ENCODE data around the gene SERTAD1. TPM values are rescaled to one million over a fixed set of nuclear protein-coding genes. Genes with fewer than 3 reads are reported as not detected.
A peak's percentile ranks its signal among the peaks of the same experiment; 100 is the strongest.

SERTAD1 gene
- polyA plus RNA-seq, 1 experiment: 21.9 TPM

DNA sequence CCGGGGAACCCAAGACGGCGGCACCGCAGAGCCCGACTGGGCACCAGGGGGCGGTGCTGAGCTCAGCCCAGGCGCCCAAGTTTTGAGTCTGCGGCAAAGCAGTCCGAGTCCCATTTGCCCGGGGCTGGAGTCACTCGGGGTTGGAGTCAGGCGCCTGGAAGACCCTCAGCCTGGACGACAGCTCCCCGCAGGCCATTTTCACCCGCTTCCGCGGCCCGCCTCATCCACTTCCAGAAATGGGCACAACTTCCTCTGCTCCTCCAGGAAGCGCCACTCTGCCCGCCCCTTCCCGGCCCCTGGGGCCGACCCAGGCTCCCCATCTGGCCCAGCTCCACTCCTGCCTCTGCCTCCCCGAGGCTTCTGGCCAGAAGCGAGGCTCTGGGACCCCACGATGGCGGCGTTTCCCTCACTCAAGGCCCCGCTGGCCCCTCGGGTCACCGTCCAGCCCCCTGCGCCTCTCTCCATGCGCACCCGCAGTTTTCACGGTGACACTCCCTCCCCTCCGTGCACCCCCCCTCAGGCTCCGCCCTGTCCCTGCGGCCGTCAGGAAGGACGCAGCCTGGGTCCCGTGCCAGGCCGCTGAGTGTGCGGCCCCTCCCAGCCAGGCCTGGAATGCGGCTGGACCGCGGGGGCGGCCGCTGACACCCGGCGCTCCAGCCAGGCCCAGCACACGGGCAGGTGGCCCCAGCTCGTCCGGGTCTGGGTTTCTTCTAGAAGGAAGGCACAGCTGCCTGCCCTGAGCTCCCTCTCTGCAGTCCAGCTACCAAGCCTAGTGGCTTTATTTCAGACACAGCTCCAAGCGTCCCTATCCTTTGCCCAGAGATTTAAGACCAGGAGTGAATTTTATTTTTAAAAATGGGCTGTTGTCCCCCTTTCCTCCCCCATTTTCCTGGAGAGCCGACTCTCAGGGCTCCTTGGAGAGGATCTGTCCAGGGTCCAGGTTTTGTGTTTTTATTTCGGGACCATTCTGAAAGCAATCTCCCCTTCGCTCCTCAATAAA is 4.7 kb downstream of the SERTAD1 start:
- ChIA-PET POLR2A (interaction anchor here (0.6 to 1.0 kb wide), 4 partner anchors 13 to 222 kb away, joined by 3 to 20 read pairs (median 7); partner anchors contain the start of gene BLVRB), CTCF (interaction anchor here (0.6 to 3.3 kb wide), 22 partner anchors 9 to 183 kb away, joined by 3 to 20 read pairs (median 4); partner anchors contain the start of genes BLVRB and SERTAD3)
- Histone ChIP-seq H3K4me3 (ENCODE audit: low read depth, low read length) (peak overlapping the region; percentile 55), H3K27me3 (ENCODE audit: control insufficient read depth, insufficient read depth, low read length) (no peaks in the 10 kb centered on the region), H3K36me3 (ENCODE audit: control insufficient read depth, insufficient read depth, low read length) (peaks cover 8% of the 10 kb centered on the region)
- TF ChIP-seq, protein P1, sequence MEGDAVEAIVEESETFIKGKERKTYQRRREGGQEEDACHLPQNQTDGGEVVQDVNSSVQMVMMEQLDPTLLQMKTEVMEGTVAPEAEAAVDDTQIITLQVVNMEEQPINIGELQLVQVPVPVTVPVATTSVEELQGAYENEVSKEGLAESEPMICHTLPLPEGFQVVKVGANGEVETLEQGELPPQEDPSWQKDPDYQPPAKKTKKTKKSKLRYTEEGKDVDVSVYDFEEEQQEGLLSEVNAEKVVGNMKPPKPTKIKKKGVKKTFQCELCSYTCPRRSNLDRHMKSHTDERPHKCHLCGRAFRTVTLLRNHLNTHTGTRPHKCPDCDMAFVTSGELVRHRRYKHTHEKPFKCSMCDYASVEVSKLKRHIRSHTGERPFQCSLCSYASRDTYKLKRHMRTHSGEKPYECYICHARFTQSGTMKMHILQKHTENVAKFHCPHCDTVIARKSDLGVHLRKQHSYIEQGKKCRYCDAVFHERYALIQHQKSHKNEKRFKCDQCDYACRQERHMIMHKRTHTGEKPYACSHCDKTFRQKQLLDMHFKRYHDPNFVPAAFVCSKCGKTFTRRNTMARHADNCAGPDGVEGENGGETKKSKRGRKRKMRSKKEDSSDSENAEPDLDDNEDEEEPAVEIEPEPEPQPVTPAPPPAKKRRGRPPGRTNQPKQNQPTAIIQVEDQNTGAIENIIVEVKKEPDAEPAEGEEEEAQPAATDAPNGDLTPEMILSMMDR (IDR thresholded peaks at IDR 0.05; ENCODE audit: insufficient read depth, low read depth, low read length): peak; percentile 99
- DNase-seq (ENCODE audit: low read depth): peak; percentile 59

DNA sequence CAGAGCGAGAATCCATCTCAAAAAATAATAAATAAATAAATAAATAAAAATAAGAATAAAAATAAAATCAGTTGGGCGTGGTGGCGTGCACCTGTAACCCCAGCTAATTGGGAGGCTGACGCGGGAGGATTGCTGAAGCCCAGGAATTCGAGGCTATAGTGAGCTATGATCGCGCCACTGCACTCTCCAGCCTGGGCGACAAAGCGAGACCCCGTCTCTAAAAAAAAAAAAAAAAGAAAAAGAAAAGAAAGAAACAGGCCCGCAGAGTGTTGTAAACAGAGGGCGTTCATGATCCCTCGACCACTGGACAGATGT is 5.4 kb downstream of the SERTAD1 start:
- POLR2A ChIA-PET: interaction anchor here (0.7 to 1.0 kb wide), 3 partner anchors 14 to 213 kb away, joined by 4 to 20 read pairs (median 10); partner anchors contain the start of gene BLVRB
- peaks cover 8% of the 10 kb centered on the region for H3K36me3 ChIP-seq (ENCODE audit: control insufficient read depth, insufficient read depth, low read length)
- H3K4me3 ChIP-seq (ENCODE audit: low read depth, low read length): peak overlapping the region; percentile 55
- no peaks in the 10 kb centered on the region for H3K27me3 ChIP-seq (ENCODE audit: control insufficient read depth, insufficient read depth, low read length)
- CTCF ChIA-PET: interaction anchor here (0.6 to 3.3 kb wide), 21 partner anchors 9 to 183 kb away, joined by 3 to 20 read pairs (median 5); partner anchors contain the start of genes BLVRB and SERTAD3
- no peak for DNase-seq (ENCODE audit: low read depth)
- TF ChIP-seq, protein P1 (IDR thresholded peaks at IDR 0.05; ENCODE audit: insufficient read depth, low read depth, low read length): no peak

DNA sequence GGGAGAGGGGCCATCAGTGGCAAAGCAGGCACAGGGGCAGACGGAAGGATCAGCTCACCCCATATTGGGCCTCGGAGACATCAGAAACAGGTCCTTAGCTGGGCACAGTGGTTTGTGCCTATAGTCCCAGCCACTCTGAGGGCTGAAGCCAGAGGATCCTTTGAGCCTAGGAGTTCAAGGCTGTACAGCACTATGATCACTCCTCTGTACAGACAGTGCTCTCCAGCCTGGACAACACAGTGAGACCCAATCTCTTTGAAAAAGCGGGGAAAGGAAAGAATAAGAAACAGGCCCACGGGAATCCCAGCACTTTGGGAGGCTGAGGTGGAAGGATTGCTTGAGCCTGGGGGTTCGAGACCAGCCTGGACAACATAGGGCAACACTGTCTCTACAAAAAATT is 6.0 kb downstream of the SERTAD1 start:
- POLR2A ChIA-PET: interaction anchor here (0.7 kb wide), 1 partner anchor 213 kb away, joined by 10 read pairs; no protein-coding TSS in a partner anchor
- H3K36me3 ChIP-seq (ENCODE audit: control insufficient read depth, insufficient read depth, low read length): peaks cover 8% of the 10 kb centered on the region
- CTCF ChIA-PET: interaction anchor here (1.2 to 3.3 kb wide), 11 partner anchors 8 to 184 kb away, joined by 3 to 20 read pairs (median 4); no protein-coding TSS in a partner anchor
- DNase-seq (ENCODE audit: low read depth): no peak
- no peaks in the 10 kb centered on the region for H3K27me3 ChIP-seq (ENCODE audit: control insufficient read depth, insufficient read depth, low read length)
- no peak overlapping the region for H3K4me3 ChIP-seq (ENCODE audit: low read depth, low read length)
- TF ChIP-seq, protein P1 (IDR thresholded peaks at IDR 0.05; ENCODE audit: insufficient read depth, low read depth, low read length): no peak

DNA sequence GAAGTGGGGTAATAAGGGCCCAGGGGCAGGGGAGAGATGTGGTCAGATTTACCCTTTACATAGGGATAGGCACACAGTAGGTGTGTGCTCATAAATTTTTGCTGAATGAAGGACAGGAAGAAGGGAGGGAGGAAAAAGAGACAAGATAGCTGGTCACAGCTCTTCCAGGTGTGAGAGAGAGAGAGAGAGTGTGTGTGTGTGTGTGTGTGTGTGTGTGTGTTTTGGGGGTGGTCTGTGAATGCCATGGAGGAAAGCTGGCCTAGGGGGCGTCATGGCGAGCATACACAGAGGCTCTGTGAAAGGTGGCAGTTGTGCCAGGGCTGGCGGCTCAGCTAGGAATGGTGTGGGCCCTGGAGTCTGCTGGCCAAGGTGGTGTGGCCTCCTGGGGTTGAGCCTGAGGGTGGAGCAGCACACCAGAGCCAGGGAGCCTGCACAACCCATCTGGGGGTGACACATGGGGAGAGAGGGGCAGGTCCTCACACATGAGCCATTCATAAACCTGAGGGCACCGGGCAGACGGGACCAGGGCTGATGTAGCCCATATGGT is 6.7 kb downstream of the SERTAD1 start:
- H3K36me3 ChIP-seq (ENCODE audit: control insufficient read depth, insufficient read depth, low read length): peaks cover 8% of the 10 kb centered on the region
- TF ChIP-seq, protein P1 (IDR thresholded peaks at IDR 0.05; ENCODE audit: insufficient read depth, low read depth, low read length): no peak
- POLR2A ChIA-PET: no interaction called here
- CTCF ChIA-PET: interaction anchor here (0.9 to 3.3 kb wide), 4 partner anchors 7 to 214 kb away, joined by 3 to 20 read pairs (median 10); no protein-coding TSS in a partner anchor
- no peak for DNase-seq (ENCODE audit: low read depth)
- no peak overlapping the region for H3K4me3 ChIP-seq (ENCODE audit: low read depth, low read length)
- no peaks in the 10 kb centered on the region for H3K27me3 ChIP-seq (ENCODE audit: control insufficient read depth, insufficient read depth, low read length)

DNA sequence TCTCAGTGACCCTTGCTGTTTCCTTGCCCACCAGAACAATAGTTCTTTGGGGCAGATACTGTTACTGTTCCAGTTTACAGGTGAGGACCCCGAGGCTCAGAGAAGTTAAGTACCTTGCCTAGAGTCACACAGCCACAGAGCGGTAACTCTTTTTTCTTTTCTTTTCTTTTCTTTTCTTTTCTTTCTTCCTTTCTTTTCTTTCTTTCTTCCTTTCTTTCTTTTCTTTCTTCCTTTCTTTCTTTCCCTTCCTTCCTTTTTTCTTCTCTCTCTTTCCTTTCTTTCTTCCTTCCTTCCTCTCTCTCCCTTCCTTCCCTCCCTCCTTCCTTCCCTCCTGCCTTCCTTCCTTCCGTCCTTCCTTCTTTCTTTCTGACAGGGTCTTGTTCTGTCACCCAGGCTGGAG is 7.8 kb downstream of the SERTAD1 start:
- POLR2A ChIA-PET: no interaction called here
- peaks cover 4% of the 10 kb centered on the region for H3K36me3 ChIP-seq (ENCODE audit: control insufficient read depth, insufficient read depth, low read length)
- CTCF ChIA-PET: interaction anchor here (0.9 to 1.3 kb wide), 3 partner anchors 12 to 215 kb away, joined by 3 to 4 read pairs (median 4); no protein-coding TSS in a partner anchor
- H3K27me3 ChIP-seq (ENCODE audit: control insufficient read depth, insufficient read depth, low read length): no peaks in the 10 kb centered on the region
- TF ChIP-seq, protein P1 (IDR thresholded peaks at IDR 0.05; ENCODE audit: insufficient read depth, low read depth, low read length): no peak
- no peak for DNase-seq (ENCODE audit: low read depth)
- H3K4me3 ChIP-seq (ENCODE audit: low read depth, low read length): no peak overlapping the region
